ENCODE measurements around the gene EGFL8.
"Not testable (repeated sequence)": the region's sequence is repeated elsewhere in the genome, so short reads cannot be mapped to it uniquely, and the experiment has no call there.

The EGFL8 gene

GRCh38 chr6:32190054-32190851, 25.9 kb downstream of the EGFL8 start, which contains the start of gene PBX2:
Gene PBX2, minus strand, starts transcription at chr6:32190202. Its CDS starts 287 bp downstream, at chr6:32189915.
- no peaks in the 10 kb centered on the region for H3K9me3 Mint-ChIP-seq
- H3K4me1 Mint-ChIP-seq (ENCODE audit: low read depth): peaks cover 77% of the 10 kb centered on the region
- H3K36me3 Mint-ChIP-seq (ENCODE audit: low read depth): peaks cover 65% of the 10 kb centered on the region

GRCh38 chr6:32190911-32191677, 26.7 kb downstream of the EGFL8 start:
- Mint-ChIP-seq H3K4me1 (ENCODE audit: low read depth) (peaks cover 71% of the 10 kb centered on the region), H3K27me3 (no peaks in the 10 kb centered on the region), H3K9me3 (no peaks in the 10 kb centered on the region), H3K4me3 (peak overlapping the region; percentile 90), H3K36me3 (ENCODE audit: low read depth) (peaks cover 61% of the 10 kb centered on the region), H3K27ac (peak overlapping the region; percentile 99)
- DNase-seq: no peak

More at GRCh38 chr6:32190054-32190851, 25.9 kb downstream of the EGFL8 start, which contains the start of gene PBX2:
- H3K27ac Mint-ChIP-seq: peak within 1 kb of the TSS; percentile 99
- H3K27me3 Mint-ChIP-seq: no peaks in the 10 kb centered on the region
- peak within 1 kb of the TSS; percentile 93 for H3K4me3 Mint-ChIP-seq
- peak; percentile 84 for DNase-seq

GRCh38 chr6:32191696-32192607, 27.6 kb downstream of the EGFL8 start:
- no peaks in the 10 kb centered on the region for H3K9me3 Mint-ChIP-seq
- H3K27ac Mint-ChIP-seq: peak overlapping the region; percentile 99
- no peak for DNase-seq
- peaks cover 68% of the 10 kb centered on the region for H3K4me1 Mint-ChIP-seq (ENCODE audit: low read depth)
- H3K27me3 Mint-ChIP-seq: no peaks in the 10 kb centered on the region
- H3K36me3 Mint-ChIP-seq (ENCODE audit: low read depth): peaks cover 54% of the 10 kb centered on the region
- H3K4me3 Mint-ChIP-seq: peak overlapping the region; percentile 90

GRCh38 chr6:32192608-32193039, 28.2 kb downstream of the EGFL8 start, which contains the start of gene GPSM3:
Gene GPSM3, minus strand, starts transcription at chr6:32192643. Its CDS starts 130 bp downstream, at chr6:32192513.
- H3K27me3 Mint-ChIP-seq: no peaks in the 10 kb centered on the region
- H3K9me3 Mint-ChIP-seq: no peaks in the 10 kb centered on the region
- H3K27ac Mint-ChIP-seq: peak within 1 kb of the TSS; percentile 99
- peak within 1 kb of the TSS; percentile 90 for H3K4me3 Mint-ChIP-seq
- H3K4me1 Mint-ChIP-seq (ENCODE audit: low read depth): peaks cover 63% of the 10 kb centered on the region
- peak; percentile 69 for DNase-seq
- peaks cover 48% of the 10 kb centered on the region for H3K36me3 Mint-ChIP-seq (ENCODE audit: low read depth)

GRCh38 chr6:32193096-32193495, 28.7 kb downstream of the EGFL8 start:
- Mint-ChIP-seq H3K4me3 (peak overlapping the region; percentile 90), H3K4me1 (ENCODE audit: low read depth) (peaks cover 58% of the 10 kb centered on the region), H3K36me3 (ENCODE audit: low read depth) (peaks cover 43% of the 10 kb centered on the region), H3K27ac (peak overlapping the region; percentile 99)
- not testable (repeated sequence) for H3K9me3 Mint-ChIP-seq, H3K27me3 Mint-ChIP-seq, DNase-seq

- Mint-ChIP-seq H3K4me3 (peak overlapping the region; percentile 96), H3K36me3 (ENCODE audit: low read depth) (peaks cover 30% of the 10 kb centered on the region), H3K27me3 (no peaks in the 10 kb centered on the region), H3K9me3 (no peaks in the 10 kb centered on the region), H3K4me1 (ENCODE audit: low read depth) (peaks cover 47% of the 10 kb centered on the region), H3K27ac (peak overlapping the region; percentile 99)
- no peak for DNase-seq
These were observed 30.0 kb downstream of the EGFL8 start for GRCh38 chr6:32194388-32194787.

GRCh38 chr6:32194825-32195651, 30.6 kb downstream of the EGFL8 start:
- Mint-ChIP-seq H3K4me3 (peak overlapping the region; percentile 96), H3K4me1 (ENCODE audit: low read depth) (peaks cover 47% of the 10 kb centered on the region), H3K36me3 (ENCODE audit: low read depth) (peaks cover 29% of the 10 kb centered on the region), H3K9me3 (no peaks in the 10 kb centered on the region), H3K27ac (peak overlapping the region; percentile 99), H3K27me3 (no peaks in the 10 kb centered on the region)
- no peak for DNase-seq

- H3K27ac Mint-ChIP-seq: peak overlapping the region; percentile 99
- peaks cover 45% of the 10 kb centered on the region for H3K4me1 Mint-ChIP-seq (ENCODE audit: low read depth)
- DNase-seq: peak; percentile 100
- H3K9me3 Mint-ChIP-seq: no peaks in the 10 kb centered on the region
- no peaks in the 10 kb centered on the region for H3K27me3 Mint-ChIP-seq
- peak overlapping the region; percentile 96 for H3K4me3 Mint-ChIP-seq
- H3K36me3 Mint-ChIP-seq (ENCODE audit: low read depth): peaks cover 25% of the 10 kb centered on the region
These were observed 31.2 kb downstream of the EGFL8 start for GRCh38 chr6:32195652-32195901.

GRCh38 chr6:32195902-32196681, 31.7 kb downstream of the EGFL8 start:
- peak overlapping the region; percentile 99 for H3K27ac Mint-ChIP-seq
- no peaks in the 10 kb centered on the region for H3K27me3 Mint-ChIP-seq
- peaks cover 23% of the 10 kb centered on the region for H3K36me3 Mint-ChIP-seq (ENCODE audit: low read depth)
- H3K9me3 Mint-ChIP-seq: no peaks in the 10 kb centered on the region
- DNase-seq: peak; percentile 81
- peak overlapping the region; percentile 96 for H3K4me3 Mint-ChIP-seq
- H3K4me1 Mint-ChIP-seq (ENCODE audit: low read depth): peaks cover 41% of the 10 kb centered on the region

GRCh38 chr6:32196682-32197616, 32.6 kb downstream of the EGFL8 start:
- Mint-ChIP-seq H3K27ac (peak overlapping the region; percentile 99), H3K27me3 (no peaks in the 10 kb centered on the region), H3K36me3 (ENCODE audit: low read depth) (peaks cover 14% of the 10 kb centered on the region), H3K9me3 (no peaks in the 10 kb centered on the region), H3K4me3 (peak overlapping the region; percentile 96), H3K4me1 (ENCODE audit: low read depth) (peaks cover 35% of the 10 kb centered on the region)
- DNase-seq: peak; percentile 39

- Mint-ChIP-seq H3K4me3 (no peak overlapping the region), H3K27me3 (no peaks in the 10 kb centered on the region), H3K9me3 (no peaks in the 10 kb centered on the region), H3K27ac (no peak overlapping the region), H3K4me1 (ENCODE audit: low read depth) (peaks cover 28% of the 10 kb centered on the region), H3K36me3 (ENCODE audit: low read depth) (peaks cover 5% of the 10 kb centered on the region)
- DNase-seq: no peak
These were observed 33.9 kb downstream of the EGFL8 start for GRCh38 chr6:32198345-32198696.

- no peak for DNase-seq
- no peak overlapping the region for H3K4me3 Mint-ChIP-seq
- peaks cover 23% of the 10 kb centered on the region for H3K4me1 Mint-ChIP-seq (ENCODE audit: low read depth)
- no peak overlapping the region for H3K27ac Mint-ChIP-seq
- no peaks in the 10 kb centered on the region for H3K27me3 Mint-ChIP-seq
- no peaks in the 10 kb centered on the region for H3K9me3 Mint-ChIP-seq
- H3K36me3 Mint-ChIP-seq (ENCODE audit: low read depth): peaks cover 5% of the 10 kb centered on the region
These were observed 34.5 kb downstream of the EGFL8 start for GRCh38 chr6:32198866-32199265.

All from activated T-cell treated with anti-CD3 and anti-CD28 coated beads, Interleukin-2, amount 50 U/mL, for 24 hours (primary cell).